ENCODE measurements around the gene SMIM3.
"Not testable (repeated sequence)": the region's sequence is repeated elsewhere in the genome, so short reads cannot be mapped to it uniquely, and the experiment has no call there.

The SMIM3 gene

DNA sequence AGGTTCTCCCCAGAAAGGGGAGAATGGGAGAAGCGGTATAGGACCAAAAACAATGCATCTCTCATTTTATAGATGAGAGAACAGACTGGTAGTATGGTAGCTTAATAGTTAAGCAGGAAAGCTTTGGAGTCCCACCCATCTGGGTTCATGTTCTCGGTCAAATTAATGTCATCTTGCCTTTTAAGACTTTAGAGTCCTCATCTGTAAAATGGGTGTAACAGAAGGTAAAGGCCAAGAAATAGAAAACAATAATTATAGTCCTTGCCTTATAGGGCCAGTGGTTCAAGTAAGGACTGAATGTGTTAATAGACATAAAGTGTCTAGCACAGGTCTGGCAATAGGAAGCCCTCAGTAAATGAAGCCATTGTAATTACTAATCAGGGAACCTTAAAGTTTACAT lies 16.4 kb downstream of the SMIM3 start:
- DNase-seq (ENCODE audit: low read depth): no peak

DNA sequence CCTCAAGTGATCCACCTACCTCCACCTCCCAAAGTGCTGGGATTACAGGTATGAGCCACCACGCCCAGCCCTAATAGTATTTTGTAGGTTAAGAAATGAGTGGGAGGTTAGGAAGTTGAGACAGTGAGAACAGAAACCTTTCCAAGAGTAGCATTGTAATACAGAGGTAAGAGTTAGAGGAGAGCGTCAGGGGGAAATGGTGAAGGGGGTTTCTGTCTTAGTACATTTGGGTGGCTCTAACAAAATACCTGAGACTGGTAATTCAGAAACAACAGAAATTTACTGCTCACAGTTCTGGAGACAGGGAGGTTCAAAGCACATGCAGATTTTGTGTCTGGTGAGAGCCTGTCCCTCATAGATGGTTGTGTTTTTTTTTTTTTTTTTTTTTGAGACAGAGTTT lies 18.8 kb downstream of the SMIM3 start:
- DNase-seq (ENCODE audit: low read depth): no peak

DNA sequence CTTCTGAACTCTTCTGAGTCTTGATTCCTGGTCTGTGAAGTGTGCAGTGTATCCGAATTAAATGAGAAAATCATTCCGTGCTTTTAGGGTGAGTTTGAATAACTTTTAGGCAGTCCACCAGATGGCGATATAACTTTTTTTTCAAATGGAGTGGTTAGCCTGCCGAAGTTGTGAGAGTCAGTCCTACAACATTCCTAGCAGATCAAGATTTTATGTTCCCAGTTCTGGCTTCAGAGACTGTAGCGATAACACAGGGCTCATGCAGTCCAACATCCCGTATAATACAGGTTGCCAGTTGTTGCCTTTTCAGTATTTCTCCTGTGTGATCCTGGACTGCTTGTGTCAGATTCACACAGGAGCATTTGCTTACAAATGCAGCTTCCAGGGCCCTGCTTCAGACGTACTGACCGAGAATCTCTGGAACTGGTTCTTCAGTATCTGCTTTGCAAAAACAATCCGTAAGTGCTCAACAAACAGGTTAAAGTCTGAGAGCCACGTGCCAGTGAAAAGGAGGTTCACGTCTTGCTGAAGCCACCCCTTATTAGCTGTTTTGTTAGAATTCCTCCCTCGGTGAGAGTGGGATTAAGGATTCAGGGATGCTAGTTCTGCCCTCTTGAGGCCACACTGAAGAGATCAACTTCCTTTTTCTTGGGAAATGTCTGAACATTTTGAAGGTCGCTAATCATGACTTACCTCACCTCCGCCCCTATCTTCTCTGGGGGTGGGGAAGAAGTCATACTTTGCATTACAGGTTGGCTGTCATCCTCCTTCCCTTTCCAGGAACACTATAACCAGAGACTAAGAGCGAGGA lies 22.8 kb downstream of the SMIM3 start:
- peak; percentile 79 for DNase-seq (ENCODE audit: low read depth)

DNA sequence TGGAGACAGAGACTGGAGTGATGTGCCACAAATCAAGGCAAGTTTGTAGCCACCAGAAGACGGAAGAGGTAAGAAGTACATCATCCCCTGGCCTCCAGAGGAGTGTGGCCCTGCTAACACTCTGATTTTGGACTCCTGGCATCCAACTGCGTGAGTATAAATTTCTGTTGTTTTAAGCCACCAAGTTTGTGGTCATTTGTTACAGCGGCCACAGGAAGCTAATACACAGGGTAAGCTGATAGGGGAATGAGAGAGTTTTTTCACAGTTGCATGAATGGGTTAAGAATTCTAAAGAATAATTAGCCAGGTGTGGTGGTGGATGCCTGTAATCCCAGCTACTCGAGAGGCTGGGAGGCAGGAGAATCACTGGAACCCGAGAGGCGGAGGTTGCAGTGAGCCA lies 25.8 kb downstream of the SMIM3 start:
- DNase-seq (ENCODE audit: low read depth): no peak

DNA sequence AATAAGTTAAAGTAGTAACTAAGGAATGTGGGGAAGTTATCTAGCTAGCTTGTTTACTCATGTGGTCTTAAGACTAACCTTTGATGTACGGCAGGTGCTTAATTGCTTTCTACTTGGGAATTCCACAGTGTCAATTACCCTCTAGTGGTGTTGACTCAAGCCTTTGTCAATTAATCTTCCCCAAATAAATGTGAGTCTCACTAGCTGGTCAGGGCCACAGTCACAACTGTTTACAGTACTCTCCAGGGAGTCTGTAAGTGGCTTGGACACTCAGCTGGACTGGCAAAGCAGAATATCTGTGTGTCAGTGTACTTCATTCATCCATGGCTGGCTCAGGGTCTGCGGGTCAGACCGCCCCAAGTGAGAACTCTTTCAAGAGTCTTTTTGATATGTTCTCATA lies 30.8 kb downstream of the SMIM3 start:
- no peak for DNase-seq (ENCODE audit: low read depth)

DNA sequence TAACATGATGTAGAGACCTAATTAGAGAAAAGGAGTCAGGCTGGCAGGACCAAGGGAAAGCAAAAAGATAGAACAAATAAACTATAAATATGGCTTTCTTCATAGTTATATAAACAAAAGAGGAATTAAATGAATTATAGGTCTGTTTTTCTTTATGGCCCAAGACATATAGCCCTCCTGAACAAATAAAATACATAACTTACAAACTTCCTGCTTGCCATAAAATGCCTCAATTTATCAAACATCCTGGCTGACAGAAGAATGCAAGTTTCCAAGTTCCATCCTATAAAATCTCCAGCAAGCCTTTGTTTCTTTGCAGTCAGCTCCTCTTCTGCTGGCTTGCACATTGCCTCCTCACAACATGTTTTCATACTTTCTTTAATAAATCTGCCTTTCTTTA lies 36.5 kb downstream of the SMIM3 start:
- DNase-seq (ENCODE audit: low read depth): no peak

DNA sequence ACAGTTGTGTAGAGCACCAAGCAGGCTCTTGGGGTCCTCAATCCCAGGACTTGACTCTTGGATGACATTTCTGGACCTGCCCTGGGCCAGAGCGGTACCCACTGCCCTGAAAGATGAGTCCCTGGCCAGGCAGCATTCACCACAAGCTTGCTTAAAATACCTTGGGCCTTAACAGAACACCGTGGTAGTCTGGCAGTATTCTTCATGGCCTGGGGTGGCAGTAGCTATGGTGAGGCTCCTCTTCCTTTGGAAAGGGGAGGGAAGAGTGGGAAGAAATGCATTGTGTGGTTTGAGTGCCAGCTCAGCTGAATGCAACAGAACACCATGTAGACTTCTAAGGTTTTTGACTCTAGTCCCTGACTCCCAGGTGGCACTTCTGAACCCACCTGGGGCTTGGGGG lies 38.4 kb downstream of the SMIM3 start:
- no peak for DNase-seq (ENCODE audit: low read depth)

DNA sequence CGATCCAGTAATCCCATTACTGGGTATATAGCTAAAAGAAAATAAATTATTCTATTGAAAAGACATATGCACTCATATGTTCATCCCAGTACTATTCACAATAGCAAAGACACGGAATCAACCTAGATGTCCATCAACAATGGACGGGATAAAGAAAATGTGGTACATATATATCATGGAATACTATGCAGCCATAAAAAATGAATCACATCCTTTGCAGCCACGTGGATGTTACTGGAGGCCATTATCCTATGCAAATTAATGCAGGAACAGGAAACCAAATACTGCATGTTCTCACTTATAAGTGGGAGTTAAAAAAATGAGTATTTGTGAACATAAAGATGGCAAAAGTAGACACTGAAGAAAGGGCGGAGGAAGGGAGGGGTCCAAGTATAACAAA lies 51.2 kb downstream of the SMIM3 start:
- DNase-seq (ENCODE audit: low read depth): no peak

DNA sequence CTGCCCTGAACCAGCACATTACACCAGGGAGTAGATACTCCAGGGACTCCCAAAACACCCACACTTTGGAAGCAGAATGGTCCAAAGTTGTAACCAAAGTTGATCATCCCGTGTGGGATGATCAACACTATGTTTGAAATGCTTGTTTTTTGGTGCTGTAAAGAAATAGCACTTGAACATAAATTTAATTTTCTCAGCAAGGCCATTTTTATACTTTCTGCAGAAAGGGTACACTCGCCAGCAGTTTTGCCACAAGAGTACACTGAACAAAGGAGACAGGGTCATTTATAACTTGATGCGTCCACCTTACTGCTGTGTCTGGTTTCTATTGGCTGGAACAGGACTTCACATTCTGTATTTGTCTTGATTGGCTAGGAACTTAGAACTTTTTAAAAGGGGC lies 53.3 kb downstream of the SMIM3 start:
- DNase-seq (ENCODE audit: low read depth): not testable (repeated sequence)

DNA sequence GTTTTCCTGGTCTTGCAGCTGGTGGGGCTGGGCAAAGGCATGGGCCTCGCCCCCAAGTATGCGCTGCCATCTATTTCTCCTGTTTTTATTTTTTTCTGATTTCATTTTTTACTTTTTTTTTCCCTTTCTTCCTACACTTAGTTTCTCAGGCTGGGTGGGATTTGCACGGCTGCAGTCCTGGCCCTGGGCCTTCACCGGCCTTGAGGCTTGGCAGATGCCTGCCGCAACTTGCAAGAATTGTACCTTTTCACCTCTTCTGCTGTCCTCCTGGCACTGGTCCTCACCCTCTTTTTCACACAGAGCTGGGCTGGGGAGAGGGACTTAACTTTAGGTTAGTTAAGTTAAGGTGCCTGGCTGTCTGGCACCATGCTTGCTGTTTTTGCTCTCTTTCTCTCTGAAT lies 57.5 kb downstream of the SMIM3 start:
- no peak for DNase-seq (ENCODE audit: low read depth)

DNA sequence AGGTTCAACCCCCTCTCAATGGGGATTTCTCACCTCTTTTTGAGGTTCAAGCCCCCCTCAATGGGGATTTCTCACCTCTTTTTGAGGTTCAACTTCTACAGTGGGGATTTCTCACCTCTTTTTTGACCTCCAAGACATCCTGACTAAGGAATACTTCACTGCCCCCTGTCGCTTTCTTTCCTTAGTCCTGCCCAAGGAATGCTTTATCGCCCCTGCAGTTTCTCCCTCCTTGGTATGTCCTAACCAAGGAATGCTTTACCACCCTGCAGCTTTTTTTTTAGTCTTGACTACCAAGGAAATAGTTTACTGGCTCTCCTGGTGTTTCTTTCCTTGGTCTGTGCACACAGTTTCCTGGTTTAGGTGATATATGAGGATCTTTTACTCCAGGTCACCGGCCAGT lies 58.1 kb downstream of the SMIM3 start:
- DNase-seq (ENCODE audit: low read depth): no peak

DNA sequence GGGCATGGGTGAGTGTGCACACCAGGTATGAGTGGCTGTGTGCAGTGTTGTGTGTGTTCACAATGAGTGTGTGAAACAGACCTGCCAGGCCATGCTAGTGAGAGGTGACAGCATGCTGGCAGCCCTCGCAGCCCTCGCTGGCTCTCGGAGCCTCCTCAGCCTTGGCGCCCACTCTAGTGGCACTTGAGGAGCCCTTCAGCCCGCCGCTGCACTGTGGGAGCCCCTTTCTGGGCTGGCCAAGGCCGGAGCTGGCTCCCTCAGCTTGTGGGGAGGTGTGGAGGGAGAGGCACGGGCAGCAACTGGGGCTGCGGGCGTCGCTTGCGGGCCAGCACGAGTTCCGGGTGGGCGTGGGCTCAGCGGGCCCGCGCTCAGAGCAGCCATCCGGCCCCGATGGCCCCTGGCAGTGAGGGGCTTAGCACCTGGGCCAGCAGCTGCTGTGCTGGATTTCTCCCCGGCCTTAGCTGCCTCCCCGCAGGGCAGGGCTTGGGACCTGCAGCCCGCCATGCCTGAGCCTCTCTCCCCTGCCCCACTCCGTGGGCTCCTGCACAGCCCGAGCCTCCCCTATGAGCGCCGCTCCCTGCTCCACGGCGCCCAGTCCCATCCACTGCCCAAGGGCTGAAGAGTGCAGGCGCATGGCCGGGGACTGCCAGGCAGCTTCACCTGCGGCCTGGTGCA lies 66.8 kb downstream of the SMIM3 start:
- DNase-seq (ENCODE audit: low read depth): not testable (repeated sequence)

DNA sequence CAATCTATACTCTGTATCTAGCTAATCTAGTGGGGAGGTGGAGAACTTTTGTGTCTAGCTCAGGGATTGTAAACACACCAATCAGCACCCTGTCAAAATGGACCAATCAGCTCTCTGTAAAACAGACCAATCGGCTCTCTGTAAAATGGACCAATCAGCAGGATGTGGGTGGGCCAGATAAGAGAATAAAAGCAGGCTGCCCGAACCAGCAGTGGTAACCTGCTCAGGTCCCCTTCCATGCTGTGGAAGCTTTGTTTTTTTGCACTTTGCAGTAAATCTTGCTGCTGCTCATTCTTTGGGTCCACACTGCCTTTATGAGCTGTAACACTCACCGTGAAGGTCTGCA lies 67.7 kb downstream of the SMIM3 start, which contains the start of gene IRGM:
Gene IRGM, plus strand, starts transcription at position 214 of the 346 bp plus-strand sequence. CDS start 1,603 bp downstream, outside the sequence.
- DNase-seq (ENCODE audit: low read depth): not testable (repeated sequence)
